HG02642 (cell line): ENCODE measurements around the gene RPS15.
A peak's percentile ranks its signal among the peaks of the same experiment; 100 is the strongest.

Experiments
- ATAC-seq: cut with Tn5 transposase; IDR thresholded peaks from one replicate; pipeline ENCODE4 v1.9.1; 2021; ENCODE audit warnings: mild to moderate bottlenecking; ENCODE audit not compliant: unreplicated experiment, poor library complexity

RPS15 gene

DNA sequence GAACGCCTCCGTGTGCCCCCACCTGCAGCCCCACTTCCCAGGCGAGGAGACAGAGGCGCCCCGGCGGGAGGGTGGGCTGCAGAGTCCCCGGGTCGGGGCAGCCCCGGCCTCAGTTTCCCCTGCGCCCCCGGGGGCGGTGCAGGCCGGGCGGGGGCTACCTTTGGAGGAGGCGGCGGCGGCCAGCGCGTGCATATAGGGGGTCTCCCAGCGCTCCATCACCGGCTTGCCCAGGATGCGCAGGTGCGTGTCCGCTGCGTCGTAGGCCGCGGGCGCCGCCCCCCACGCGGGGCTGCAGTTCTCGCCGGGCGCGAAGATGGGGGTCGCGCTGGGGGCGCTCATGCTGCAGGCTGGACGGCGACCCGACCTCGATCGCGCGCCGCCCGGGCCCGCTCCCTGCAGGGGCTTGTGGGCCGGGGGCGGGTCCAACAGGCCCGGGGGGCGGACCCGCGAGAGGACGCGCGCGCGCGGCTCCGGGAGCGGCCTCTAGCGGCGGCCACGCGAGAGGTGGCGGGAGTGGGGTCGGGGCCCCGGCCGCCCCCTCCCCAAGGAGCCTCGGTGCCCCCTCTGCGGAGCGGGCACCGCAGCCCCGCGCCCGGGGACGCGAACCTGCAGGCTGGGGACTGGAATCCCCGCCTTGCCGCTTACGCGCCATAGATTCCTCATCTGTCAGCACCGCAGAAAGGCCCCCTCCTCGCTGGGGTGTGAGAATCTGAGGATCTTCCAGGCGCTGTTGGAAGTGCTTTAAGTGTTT is 36.9 kb upstream of the RPS15 start, which contains the start of gene GAMT:
Gene GAMT, minus strand, starts transcription at position 405 of the 751 bp plus-strand sequence. Its CDS starts 66 bp downstream, at position 339.
- ATAC-seq = no peak

DNA sequence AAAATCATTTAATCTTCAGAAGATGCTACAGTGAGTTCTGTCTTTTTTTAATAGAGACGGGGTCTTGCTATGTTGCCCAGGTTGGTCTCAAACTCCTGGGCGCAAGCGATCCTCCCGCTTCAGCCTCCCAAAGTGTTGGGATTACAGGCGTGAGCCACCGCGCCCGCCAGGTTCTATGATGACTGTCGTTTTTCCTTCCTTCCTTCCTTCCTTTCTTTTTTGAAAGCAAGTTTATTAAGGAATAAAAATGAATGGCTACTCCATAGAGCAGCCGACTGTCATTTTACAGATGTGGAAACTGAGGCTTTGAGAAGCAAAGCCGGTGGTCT is 36.3 kb upstream of the RPS15 start:
- no peak for ATAC-seq

DNA sequence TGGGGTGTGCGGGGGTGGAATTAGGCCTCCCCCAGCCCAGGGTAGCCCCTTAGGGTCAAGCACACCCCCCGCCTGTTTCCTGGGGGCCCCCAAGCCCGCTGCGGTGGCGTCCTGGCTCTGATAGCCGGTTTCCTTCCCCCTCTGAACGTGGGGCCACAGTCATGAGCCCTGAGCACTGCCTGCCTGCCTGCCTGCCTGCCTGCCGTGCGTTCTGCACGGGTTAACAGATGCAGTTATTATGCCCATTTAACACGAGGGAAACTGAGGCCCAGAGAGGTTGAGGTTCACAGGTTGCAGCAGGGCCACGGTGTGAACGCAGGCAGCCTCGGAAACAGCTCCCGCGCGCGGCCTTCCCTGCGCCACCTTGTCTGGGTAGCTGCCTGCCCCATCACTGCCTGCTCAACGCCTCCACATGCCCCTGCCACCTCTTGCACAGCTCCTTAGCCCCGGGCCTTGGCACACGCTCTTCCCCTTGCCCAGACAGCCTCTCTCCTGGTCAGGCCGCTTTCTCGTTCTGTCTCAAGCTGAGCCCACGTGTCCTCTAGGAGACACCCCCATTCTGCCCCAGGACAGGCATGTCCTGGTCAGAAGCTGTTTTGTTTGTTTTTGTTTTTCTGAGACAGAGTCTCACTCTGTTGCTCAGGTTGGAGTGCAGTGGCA is 35.7 kb upstream of the RPS15 start:
- ATAC-seq = no peak

DNA sequence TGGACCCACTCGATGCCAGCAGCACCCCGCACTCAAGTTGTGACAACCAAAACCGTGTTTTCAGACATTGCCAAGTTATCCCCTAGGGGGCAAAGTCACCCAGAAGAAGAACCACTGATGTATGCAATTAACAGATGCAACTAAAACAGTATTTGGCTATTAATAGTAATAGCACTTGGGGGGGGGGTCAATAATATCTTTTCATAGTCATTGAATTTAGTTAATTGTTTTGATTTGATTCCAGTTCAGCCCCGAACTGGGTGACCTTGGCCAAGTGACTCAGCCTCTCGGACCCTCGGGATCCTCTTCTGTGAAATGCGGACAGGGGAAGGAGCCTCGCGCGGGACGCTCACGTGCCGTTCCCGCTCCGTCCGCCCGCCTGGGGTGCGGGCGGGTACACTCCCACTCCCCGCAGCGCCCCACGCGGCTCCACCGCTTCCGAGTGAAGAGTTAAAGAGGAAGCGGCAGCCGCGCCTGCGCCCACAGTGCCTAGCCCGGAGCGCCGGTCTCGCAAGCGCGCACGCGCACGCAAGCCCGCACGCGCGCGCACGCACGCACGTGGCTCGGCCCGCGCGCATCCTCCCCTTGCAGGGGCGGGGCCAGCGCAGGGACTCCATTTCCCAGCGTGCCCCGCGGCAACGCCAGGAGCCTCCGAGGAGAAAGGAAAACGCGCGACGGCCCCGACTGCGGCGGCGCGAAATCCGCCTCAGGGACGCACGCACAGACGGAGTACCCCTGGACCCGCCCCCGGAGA is 31.2 kb upstream of the RPS15 start:
- ATAC-seq = peak; percentile 83

DNA sequence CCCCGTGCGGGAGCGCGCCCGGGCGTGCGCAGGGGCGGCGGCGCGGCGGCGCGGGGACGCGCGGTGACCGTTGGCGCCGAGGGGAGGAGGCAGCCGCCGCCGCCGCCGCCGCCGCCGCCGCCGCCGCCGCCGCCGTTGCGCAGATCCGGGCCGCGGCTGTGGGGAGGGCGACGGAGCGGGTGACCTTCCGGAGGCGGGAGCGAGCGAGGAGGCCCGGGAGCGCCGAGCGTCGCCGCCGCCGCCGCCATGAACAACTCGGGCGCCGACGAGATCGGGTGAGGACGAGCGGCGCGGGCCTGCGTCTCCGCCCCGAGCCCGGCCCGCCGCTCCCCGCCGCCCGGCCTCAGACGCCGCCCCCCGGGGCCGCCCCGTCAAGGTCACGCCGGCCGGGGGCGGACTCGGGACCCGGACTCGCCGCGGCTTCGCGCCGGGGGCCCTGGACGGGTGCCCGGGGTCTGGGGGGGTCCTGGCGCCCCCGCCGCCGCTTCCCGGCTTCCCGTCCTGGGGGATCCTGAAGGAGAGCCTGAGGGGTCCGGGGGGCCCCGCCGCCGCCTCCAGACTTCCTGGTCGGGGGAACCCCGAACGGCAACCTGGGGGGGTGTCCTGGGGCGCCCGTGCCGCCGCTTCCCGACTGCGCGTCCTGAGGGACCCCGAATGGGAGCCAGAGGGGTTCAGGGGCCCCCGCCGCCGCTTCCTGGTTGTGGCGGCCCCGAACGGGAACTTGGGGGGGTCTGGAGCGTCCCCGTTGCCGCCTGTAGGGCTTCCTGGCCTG is 30.5 kb upstream of the RPS15 start, which contains the start of gene DAZAP1:
Gene DAZAP1, plus strand, starts transcription at position 59 of the 772 bp plus-strand sequence. Its CDS starts 188 bp downstream, at position 247.
- ATAC-seq = peak; percentile 33

DNA sequence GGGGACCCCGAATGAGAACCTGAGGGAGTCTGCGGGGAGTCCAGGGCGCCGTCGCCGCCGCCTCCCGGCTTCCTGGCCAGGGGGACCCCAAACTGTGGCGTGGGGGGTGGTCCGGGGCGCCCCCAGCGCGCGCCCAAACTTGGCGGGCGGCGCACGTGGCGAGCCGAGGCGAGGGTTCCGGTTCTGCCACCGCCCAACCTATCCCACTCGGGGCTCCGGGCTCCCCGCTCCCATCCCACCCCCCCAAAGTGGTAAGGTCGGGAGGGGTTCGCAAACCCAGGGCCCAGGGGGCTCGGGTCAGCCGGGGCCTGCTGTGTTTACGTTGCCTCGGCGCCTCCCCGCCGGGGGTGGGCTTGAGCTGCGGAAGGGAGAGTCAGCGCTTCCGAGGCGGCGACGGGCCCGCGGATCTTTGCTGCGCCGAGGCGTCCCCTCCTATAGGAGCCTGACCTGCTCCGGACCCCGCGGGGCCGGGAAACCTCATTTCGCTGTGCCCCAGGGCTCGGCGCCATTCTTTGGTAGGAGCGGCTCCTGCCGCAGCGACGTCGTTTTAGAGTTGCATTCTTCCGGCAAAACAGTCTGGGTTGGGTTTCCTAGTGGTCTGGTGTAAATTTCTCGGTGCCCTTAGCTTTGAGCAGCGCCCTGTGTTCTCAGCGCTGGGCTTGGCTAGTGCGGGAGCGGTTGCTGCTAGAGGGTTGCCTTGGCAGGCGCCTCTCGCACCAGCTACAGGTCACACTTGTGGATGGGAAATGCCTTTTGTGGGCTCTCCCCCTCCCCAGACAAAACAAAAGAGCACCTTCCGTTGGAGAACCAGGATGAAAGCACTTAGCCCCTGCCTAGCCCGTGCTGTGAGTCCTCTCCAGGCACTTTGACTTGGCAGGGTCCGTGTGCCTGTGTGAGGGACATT is 29.6 kb upstream of the RPS15 start:
- ATAC-seq = peak; percentile 2

DNA sequence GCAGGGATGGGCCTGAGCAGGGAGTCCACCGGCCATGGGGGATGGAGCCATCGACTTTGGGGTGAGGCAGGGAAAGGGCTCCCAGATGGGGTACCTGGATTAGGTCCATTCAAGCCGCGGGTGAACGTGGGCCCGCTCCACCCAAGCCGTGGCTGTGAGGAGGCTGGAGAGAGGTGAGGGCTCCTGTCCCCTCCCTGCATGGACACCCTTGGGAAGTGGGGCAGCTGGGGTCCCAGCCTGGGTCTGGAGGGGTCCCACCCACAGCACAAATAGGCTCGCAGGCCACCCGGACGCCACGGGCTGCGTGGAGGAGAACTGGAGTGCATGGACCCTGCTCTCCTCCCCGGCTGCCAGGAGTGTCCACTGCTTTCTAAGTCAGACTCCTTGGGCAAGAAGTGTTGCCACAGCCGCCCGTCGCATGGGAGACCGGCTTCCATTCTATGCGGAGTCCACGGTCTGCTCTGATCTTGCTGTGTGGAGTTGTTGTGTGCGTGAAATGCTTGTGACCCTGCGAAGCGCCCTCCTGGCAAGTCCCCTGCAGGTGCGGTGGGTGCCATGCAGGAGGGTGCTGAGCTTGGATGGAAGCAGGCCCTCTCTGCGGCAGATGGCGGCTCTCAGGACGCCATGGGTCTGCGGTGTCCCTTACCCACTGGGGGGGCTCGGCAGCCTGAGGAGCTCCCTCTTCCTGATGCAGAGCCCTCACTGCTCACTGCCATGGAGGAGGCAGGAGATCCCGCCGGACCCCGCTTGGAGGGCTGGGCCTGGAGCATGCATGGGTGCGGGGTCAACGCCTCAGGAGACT is 28.8 kb upstream of the RPS15 start:
- ATAC-seq = no peak

DNA sequence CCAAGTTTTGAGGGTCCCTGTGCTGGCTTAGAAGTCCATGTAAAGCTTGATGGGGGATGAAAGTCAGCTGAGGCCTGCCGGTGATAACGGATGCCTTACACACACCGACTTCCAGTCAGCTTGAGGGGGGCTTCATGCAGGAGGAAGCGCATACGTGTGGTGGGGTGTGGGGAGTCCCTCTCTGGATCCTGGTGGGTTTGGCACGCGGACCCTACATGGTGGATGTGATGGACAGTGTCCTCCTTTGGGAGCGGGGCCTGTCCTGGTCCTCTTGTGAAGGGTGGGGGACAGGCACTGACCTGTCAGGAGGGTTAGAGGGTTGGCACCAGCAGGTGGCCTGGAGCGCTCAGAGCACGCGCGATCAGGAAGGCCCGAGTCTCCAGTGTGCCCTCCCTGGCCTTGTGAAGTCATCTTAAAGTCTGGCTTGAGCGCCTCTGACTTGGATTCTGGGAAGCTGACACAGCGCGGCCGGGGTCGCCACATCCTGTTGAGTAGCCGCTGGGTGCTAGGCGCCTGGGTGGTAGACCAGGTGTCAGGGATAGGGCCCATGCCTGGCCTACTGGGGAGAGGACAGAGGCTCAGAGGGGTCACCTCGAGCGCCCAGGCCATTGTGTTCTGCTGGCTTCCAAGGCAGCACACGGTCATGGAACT is 27.9 kb upstream of the RPS15 start:
- ATAC-seq = no peak

DNA sequence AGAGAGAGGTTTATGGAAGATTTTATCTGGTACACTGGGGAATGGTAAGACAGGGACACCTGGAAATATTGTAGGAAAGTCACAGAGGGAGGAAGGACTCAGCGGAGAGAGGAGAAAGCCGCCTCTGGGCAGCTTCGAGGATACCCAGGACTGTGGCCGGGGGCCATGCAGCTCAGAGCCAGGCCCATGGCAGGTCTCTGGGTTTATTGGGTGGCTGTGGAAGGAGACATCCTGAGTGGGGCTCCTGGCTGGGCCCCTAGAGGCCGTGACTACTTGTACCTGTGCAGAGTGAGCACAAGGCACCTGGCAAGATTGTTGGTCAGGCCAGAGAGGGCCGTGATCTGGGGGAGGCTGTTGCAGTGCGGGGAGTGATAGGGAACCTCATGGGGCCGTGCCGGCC is 27.4 kb upstream of the RPS15 start:
- no peak for ATAC-seq

DNA sequence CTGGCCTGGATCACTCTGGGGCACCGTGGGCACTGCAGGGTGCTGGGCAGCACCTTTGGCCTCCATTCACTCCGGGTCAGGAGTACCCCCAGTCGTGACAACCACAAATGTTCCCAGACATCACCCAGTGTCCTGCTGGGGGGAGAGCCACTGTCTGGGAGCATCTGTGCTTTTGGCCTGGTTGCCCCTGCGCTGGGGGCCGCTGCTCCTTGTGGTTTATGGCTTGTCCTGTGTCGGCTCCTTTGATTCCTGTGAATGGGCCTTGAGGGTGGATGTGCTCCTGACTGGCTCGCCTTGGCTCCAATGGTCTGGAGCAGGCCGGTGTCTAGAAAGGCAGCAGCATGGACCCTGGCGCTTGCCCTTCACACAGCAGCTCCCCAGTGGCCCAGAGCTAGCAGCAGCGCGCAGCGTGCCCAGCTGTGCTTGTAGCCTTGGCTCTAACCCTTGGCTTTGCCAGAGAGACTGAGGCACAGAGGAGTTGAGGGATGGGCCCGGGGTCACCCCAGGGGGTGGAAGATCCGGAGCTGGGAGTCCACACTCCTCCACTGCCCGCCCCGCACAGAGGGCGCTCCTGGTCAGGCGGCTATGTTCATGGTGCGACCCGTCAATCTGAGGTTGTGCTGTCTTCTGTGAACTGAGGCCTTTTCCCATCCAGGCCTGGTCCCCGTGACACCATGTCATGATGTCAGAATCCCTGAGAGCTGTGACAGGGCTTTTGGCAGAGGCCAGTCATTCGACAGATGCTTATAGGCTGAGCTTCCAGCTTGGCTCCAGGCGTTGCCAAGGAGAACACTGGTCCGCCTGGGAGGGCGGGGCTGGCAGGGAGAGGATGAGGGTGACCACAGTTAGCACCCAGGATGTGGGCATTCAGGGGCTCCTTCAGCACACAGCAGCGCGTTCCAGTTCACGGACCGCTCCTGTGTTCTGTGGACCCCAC is 26.7 kb upstream of the RPS15 start:
- no peak for ATAC-seq

DNA sequence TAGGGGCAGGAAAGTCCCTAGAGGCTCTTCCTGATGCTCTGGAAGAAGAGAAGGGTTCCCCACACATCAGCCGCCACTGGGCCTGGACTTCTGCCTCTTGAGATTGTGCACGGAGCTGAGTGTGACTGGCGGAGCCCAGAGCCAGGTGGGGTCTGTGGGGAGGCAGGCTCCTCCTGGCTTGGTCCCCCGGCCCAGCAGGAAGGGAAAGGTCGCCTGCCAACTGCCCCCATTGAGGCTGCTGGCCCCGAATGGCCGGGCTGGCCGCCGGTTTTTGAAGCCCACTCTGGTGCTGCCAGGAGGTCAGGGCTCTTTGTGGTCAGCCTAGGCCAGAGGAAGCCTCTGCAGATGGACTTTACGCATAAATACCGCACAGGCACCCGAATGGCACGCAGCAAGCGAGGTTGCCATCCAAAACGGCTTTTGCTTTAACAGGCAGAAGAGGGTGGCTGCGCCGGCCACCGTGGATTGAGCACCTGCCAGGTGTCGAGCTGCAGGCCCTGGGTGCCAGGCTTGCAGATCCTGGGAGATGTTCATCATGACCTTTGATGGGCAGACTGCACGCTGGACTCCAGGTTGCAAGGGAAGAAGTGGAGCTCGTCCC is 25.8 kb upstream of the RPS15 start:
- no peak for ATAC-seq

DNA sequence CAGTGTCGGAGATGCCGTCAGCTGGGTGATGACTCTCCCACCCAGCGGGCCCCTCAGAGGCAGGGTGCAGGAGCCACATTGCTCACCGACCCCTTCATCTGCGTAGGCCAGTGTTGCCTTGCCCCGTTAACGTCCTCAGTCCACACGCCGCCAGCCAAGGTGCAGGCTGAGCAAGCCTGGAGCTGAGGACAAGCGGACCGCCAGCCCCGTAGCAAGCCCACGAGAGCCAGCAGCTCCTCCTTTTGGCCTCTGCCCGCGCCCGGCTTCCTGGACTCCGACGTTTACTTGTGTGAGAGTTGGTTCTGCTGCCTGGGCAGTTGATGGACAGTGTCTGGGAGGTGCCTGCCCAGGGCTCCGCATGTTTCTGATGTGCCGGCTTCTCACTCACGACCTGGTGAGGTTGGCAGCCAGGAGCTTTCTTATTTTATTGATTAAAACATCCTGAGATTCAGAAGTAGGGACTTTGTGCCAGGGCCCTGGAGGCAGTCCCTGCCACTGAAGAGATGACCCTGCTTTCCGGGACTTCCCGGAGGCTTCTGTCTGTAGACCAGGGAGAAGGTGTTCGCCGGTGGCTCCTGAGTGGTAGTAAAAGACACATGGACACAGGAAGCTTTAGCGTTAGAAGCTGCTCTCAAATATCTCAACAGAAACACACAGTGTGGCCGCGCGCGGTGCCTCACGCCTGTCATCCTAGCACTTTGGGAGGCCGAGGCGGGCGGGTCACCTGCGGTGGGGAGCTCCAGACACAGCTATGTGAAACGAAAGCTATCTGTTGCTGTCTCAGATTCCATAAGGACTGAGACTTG is 25.0 kb upstream of the RPS15 start:
- no peak for ATAC-seq

DNA sequence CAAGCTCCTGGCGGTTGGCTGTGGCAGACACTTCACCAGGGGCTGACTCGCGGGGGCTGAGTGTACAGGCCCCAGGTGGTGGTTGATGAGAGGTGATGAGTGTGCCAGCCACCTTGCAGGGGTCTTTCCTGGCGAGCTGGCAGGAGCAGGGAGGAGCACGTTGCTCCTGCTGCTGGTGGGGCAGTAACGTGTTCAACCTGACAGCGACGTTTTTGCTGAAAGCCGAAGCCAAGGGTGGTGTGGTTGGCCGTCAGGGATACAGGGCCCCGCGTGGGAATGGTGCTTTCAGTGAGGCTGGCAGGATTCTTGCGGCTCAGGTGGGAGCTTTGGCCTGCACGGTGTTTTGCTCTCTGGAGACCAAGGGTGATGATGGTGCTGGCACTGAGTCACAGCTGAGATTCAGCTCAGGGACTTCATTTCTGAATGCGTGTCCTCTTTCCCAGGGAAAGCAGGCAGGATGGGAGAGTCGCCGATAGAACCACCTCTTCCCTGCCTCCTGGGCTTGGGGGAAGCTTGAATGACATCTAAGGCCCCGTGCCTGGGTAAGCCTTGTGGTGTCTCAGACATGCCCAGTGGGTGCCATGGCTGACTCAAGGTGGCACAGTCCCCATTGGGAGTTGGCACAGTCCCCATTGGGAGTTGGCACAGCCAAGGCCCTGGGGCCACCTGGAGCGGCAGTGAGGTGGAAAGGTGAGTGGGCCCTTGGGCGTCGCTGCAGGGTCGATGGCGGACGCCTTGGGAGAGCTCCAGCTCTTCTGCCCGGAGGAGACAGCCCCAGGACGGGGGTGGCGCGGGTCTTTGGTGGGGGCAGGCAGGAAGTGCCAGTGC is 22.0 kb upstream of the RPS15 start:
- ATAC-seq = no peak

DNA sequence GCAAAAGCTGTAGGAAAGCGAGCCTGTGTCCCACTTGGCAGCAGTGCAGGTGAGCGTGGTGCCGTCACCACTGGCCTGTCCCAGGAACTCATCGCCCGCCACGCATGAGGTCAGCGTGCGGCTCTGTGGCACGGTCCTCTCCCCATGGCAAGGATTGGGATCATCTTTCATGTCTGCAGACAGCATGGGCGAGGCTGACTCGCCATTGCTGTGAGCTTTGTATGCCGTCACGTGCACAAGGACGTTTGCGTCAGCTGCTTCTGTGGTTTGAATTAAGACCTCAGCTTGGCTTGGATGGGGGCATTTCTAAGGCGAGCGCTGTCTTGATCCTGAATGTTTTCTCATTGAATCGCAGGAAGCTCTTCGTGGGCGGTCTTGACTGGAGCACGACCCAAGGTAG is 21.1 kb upstream of the RPS15 start:
- no peak for ATAC-seq
